Skeletal muscle cell (primary cell): ENCODE data around the gene EXOC3L4.
"Not testable (repeated sequence)": the region's sequence is repeated elsewhere in the genome, so short reads cannot be mapped to it uniquely, and the experiment has no call there.

ENCODE experiments used
- DNase-seq: peaks from one replicate; pipeline ENCODE4 v3.0.0-alpha.2; 2010; ENCODE audit warnings: low read depth
- H3K4me3 ChIP-seq: 2 replicates; pipeline ENCODE4 v1.5.1; 2011; ENCODE audit warnings: low read depth, mild to moderate bottlenecking, control low read depth, low read length, moderate library complexity

Gene EXOC3L4

GRCh38 chr14:103139132-103140025 lies 44.9 kb downstream of the EXOC3L4 start:
- H3K4me3 ChIP-seq: no peak overlapping the region
- DNase-seq: no peak

GRCh38 chr14:103140316-103141109 lies 46.0 kb downstream of the EXOC3L4 start:
- H3K4me3 ChIP-seq: no peak overlapping the region
- DNase-seq: no peak

GRCh38 chr14:103141117-103141796 lies 46.7 kb downstream of the EXOC3L4 start:
- no peak for DNase-seq

GRCh38 chr14:103142026-103142425 lies 47.5 kb downstream of the EXOC3L4 start:
- DNase-seq: no peak
- no peak overlapping the region for H3K4me3 ChIP-seq

More at GRCh38 chr14:103141117-103141796, 46.7 kb downstream of the EXOC3L4 start:
- H3K4me3 ChIP-seq: no peak overlapping the region

- no peak for DNase-seq
Observed at GRCh38 chr14:103142721-103143302, 48.3 kb downstream of the EXOC3L4 start.

GRCh38 chr14:103143506-103143905 lies 49.0 kb downstream of the EXOC3L4 start:
- H3K4me3 ChIP-seq: no peak overlapping the region
- no peak for DNase-seq

More at GRCh38 chr14:103142721-103143302, 48.3 kb downstream of the EXOC3L4 start:
- H3K4me3 ChIP-seq: no peak overlapping the region

- no peak overlapping the region for H3K4me3 ChIP-seq
- DNase-seq: no peak
Observed at GRCh38 chr14:103144085-103144484, 49.6 kb downstream of the EXOC3L4 start.

- H3K4me3 ChIP-seq: no peak overlapping the region
- DNase-seq: no peak
Observed at GRCh38 chr14:103146141-103146709, 51.7 kb downstream of the EXOC3L4 start.

- no peak overlapping the region for H3K4me3 ChIP-seq
- DNase-seq: no peak
Observed at GRCh38 chr14:103149351-103150237, 55.1 kb downstream of the EXOC3L4 start.

- no peak for DNase-seq
- no peak overlapping the region for H3K4me3 ChIP-seq
Observed at GRCh38 chr14:103151270-103151945, 56.9 kb downstream of the EXOC3L4 start.

GRCh38 chr14:103155010-103155409 lies 60.5 kb downstream of the EXOC3L4 start:
- no peak overlapping the region for H3K4me3 ChIP-seq
- DNase-seq: no peak

- DNase-seq, H3K4me3 ChIP-seq: not testable (repeated sequence)
Observed at GRCh38 chr14:103155416-103155815, 60.9 kb downstream of the EXOC3L4 start.

- no peak for DNase-seq
Observed at GRCh38 chr14:103155826-103156394, 61.4 kb downstream of the EXOC3L4 start.

GRCh38 chr14:103156651-103157378 lies 62.3 kb downstream of the EXOC3L4 start:
- DNase-seq: no peak
- no peak overlapping the region for H3K4me3 ChIP-seq

More at GRCh38 chr14:103155826-103156394, 61.4 kb downstream of the EXOC3L4 start:
- no peak overlapping the region for H3K4me3 ChIP-seq

- H3K4me3 ChIP-seq: no peak overlapping the region
- no peak for DNase-seq
Observed at GRCh38 chr14:103157969-103158368, 63.4 kb downstream of the EXOC3L4 start.

- DNase-seq: no peak
- H3K4me3 ChIP-seq: no peak overlapping the region
Observed at GRCh38 chr14:103158688-103159087, 64.2 kb downstream of the EXOC3L4 start.
